Neural progenitor cell (in vitro differentiated cells): ENCODE data around the gene SERPINH1. TPM values are rescaled to one million over a fixed set of nuclear protein-coding genes. Genes with fewer than 3 reads are reported as not detected.

Source experiments
- DNase-seq: peaks from one replicate; pipeline ENCODE4 v3.0.0-alpha.2; 2016; ENCODE audit warnings: low spot score
- H2AFZ ChIP-seq: fragments of 200-600 bp; sonication (generic); replicated peaks from 2 replicates; pipeline ENCODE4 v1.6.1; 2016; ENCODE audit warnings: antibody characterized with exemption
- H3F3A ChIP-seq: fragments of 200-600 bp; sonication (generic); 2 replicates; pipeline ENCODE4 v1.6.1; 2016; ENCODE audit warnings: antibody characterized with exemption, low read depth
- H3K27ac ChIP-seq: fragments of 200-600 bp; sonication (generic); 2 replicates; pipeline ENCODE4 v1.5.1; 2016; ENCODE audit warnings: mild to moderate bottlenecking
- H3K27me3 ChIP-seq: fragments of 200-600 bp; sonication (generic); 2 replicates; pipeline ENCODE4 v1.6.1; 2016; ENCODE audit warnings: mild to moderate bottlenecking, moderate library complexity
- H3K36me3 ChIP-seq: fragments of 200-600 bp; sonication (generic); 2 replicates; pipeline ENCODE4 v1.5.1; 2016
- H3K4me1 ChIP-seq: fragments of 200-600 bp; sonication (generic); 2 replicates; pipeline ENCODE4 v1.6.1; 2016; ENCODE audit warnings: mixed run types
- H3K4me2 ChIP-seq: fragments of 200-600 bp; sonication (generic); 2 replicates; pipeline ENCODE4 v1.6.1; 2016
- H3K4me3 ChIP-seq: fragments of 200-600 bp; sonication (generic); 2 replicates; pipeline ENCODE4 v1.5.1; 2016
- H3K79me2 ChIP-seq: fragments of 200-600 bp; sonication (generic); 2 replicates; pipeline ENCODE4 v1.6.1; 2016; ENCODE audit warnings: low read depth
- H3K9ac ChIP-seq: fragments of 200-600 bp; sonication (generic); 2 replicates; pipeline ENCODE4 v1.6.1; 2016
- H3K9me3 ChIP-seq: fragments of 200-600 bp; sonication (generic); 2 replicates; pipeline ENCODE4 v1.5.1; 2016; ENCODE audit warnings: low read depth
- H4K20me1 ChIP-seq: fragments of 200-600 bp; sonication (generic); 2 replicates; pipeline ENCODE4 v1.6.1; 2016; ENCODE audit warnings: low read depth
- H3K27ac Mint-ChIP-seq: 3 replicates; pipeline ENCODE4 v1.8.0; 2021; ENCODE audit warnings: mixed read lengths
- H3K27me3 Mint-ChIP-seq: 2 replicates; pipeline ENCODE4 v1.8.0; 2022; ENCODE audit warnings: low read depth, mild to moderate bottlenecking, inconsistent platforms, moderate library complexity, mixed read lengths; ENCODE audit not compliant: insufficient read depth
- H3K36me3 Mint-ChIP-seq: 3 replicates; pipeline ENCODE4 v1.8.0; 2021; ENCODE audit warnings: mixed read lengths
- H3K4me1 Mint-ChIP-seq: 3 replicates; pipeline ENCODE4 v1.8.0; 2021; ENCODE audit warnings: mixed read lengths
- H3K4me3 Mint-ChIP-seq: 3 replicates; pipeline ENCODE4 v1.8.0; 2021; ENCODE audit warnings: mild to moderate bottlenecking, moderate library complexity, mixed read lengths
- H3K9me3 Mint-ChIP-seq: 3 replicates; pipeline ENCODE4 v1.8.0; 2020; ENCODE audit warnings: mixed read lengths
- EZH2 ChIP-seq: fragments of 200-600 bp; sonication (generic); IDR thresholded peaks from 2 replicates; pipeline ENCODE4 v1.6.1; 2017; ENCODE audit warnings: antibody characterized with exemption, mild to moderate bottlenecking, moderate library complexity
- EZH2phosphoT487 ChIP-seq: fragments of 200-600 bp; sonication (generic); IDR thresholded peaks from 2 replicates; pipeline ENCODE4 v1.6.1; 2017; ENCODE audit warnings: antibody characterized with exemption
- total RNA-seq: library from RNA; depleted of rRNA; stranded (reverse); fragments of >200 nt; gene quantifications from 2 replicates; pipeline ENCODE4 v1.2.3, GENCODE V29; 2015; ENCODE audit warnings: low replicate concordance
- TF ChIP-seq, protein P1 (sequence below): fragments of 200-600 bp; sonication (generic); IDR thresholded peaks from 2 replicates; pipeline ENCODE4 v1.5.1; 2017; ENCODE audit warnings: antibody characterized with exemption, mild to moderate bottlenecking

The SERPINH1 gene
- total RNA-seq, 1 donor from 2014 or later = 219 TPM

GRCh38 chr11:75591371-75591770 is 29.3 kb downstream of the SERPINH1 start:
- Histone ChIP-seq H3K27ac (no peak overlapping the region), H3K27me3 (no peaks in the 10 kb centered on the region), H3K4me2 (no peak overlapping the region), H3K79me2 (no peaks in the 10 kb centered on the region), H2AFZ (no peak overlapping the region), H3K4me1 (no peaks in the 10 kb centered on the region), H3K36me3 (no peaks in the 10 kb centered on the region), H3F3A (no peaks in the 10 kb centered on the region), H3K4me3 (no peak overlapping the region), H4K20me1 (no peaks in the 10 kb centered on the region), H3K9ac (no peak overlapping the region), H3K9me3 (no peaks in the 10 kb centered on the region)
- no peak overlapping the region for H3K4me3 Mint-ChIP-seq
- TF ChIP-seq EZH2phosphoT487 = no peak
- TF ChIP-seq, protein P1, sequence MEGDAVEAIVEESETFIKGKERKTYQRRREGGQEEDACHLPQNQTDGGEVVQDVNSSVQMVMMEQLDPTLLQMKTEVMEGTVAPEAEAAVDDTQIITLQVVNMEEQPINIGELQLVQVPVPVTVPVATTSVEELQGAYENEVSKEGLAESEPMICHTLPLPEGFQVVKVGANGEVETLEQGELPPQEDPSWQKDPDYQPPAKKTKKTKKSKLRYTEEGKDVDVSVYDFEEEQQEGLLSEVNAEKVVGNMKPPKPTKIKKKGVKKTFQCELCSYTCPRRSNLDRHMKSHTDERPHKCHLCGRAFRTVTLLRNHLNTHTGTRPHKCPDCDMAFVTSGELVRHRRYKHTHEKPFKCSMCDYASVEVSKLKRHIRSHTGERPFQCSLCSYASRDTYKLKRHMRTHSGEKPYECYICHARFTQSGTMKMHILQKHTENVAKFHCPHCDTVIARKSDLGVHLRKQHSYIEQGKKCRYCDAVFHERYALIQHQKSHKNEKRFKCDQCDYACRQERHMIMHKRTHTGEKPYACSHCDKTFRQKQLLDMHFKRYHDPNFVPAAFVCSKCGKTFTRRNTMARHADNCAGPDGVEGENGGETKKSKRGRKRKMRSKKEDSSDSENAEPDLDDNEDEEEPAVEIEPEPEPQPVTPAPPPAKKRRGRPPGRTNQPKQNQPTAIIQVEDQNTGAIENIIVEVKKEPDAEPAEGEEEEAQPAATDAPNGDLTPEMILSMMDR = no peak
- TF ChIP-seq EZH2 = no peak
- H3K36me3 Mint-ChIP-seq = peaks cover 8% of the 10 kb centered on the region
- peaks cover 4% of the 10 kb centered on the region for H3K27me3 Mint-ChIP-seq
- no peak for DNase-seq
- H3K9me3 Mint-ChIP-seq = no peaks in the 10 kb centered on the region
- H3K4me1 Mint-ChIP-seq = peaks cover 45% of the 10 kb centered on the region
- no peak overlapping the region for H3K27ac Mint-ChIP-seq

DNA sequence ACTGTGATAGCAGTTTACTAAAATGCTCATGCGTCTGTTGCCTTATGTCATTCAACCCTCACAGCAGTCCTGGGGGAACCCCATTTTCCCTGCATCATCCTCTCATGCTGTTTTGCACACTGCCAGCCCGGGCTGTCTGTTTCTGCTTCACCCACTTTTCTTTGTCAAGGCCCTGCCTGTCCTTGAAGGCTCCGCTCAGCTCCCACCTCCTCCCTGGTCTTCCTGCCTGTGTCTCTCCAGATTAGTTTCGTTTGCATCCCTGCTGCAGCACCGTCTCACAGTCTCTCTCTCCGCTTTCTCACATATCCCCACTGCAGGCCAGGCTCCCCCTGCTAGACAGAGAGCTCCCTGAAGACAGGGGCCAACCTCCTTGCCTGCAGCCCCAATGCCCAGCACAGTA is 29.9 kb downstream of the SERPINH1 start:
- TF ChIP-seq, protein P1 = no peak
- no peak for TF ChIP-seq EZH2
- TF ChIP-seq EZH2phosphoT487 = no peak
- no peaks in the 10 kb centered on the region for H3F3A ChIP-seq
- no peak for DNase-seq
- no peaks in the 10 kb centered on the region for H3K9me3 ChIP-seq
- H3K9ac ChIP-seq = no peak overlapping the region
- H3K36me3 ChIP-seq = no peaks in the 10 kb centered on the region
- no peaks in the 10 kb centered on the region for H3K27me3 ChIP-seq
- Mint-ChIP-seq H3K4me3 (no peak overlapping the region), H3K36me3 (peaks cover 4% of the 10 kb centered on the region), H3K4me1 (peaks cover 47% of the 10 kb centered on the region), H3K27me3 (peaks cover 2% of the 10 kb centered on the region), H3K9me3 (no peaks in the 10 kb centered on the region), H3K27ac (no peak overlapping the region)
- no peak overlapping the region for H3K4me3 ChIP-seq
- no peak overlapping the region for H2AFZ ChIP-seq
- H3K4me2 ChIP-seq = no peak overlapping the region
- no peaks in the 10 kb centered on the region for H3K79me2 ChIP-seq
- no peaks in the 10 kb centered on the region for H4K20me1 ChIP-seq
- no peak overlapping the region for H3K27ac ChIP-seq
- H3K4me1 ChIP-seq = no peaks in the 10 kb centered on the region

DNA sequence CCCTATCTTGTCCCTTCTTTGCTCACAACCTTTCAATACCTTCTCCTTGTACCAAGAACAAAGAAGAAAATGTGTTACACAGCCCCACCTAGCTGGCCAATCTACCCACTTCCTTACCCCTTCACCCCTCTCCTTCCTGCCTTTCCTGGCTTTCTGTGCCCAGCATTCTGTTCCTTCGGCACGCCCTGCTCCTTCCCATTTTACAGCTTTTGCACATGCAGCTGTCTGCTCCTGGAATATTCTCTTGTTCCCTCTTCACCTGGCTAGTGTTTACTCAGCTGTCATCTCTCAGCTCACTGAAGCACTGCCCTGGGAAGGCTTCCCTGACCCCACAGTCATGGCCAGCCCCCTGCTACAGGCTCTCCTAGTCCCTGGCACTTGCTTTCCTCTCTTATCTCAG is 30.7 kb downstream of the SERPINH1 start:
- Histone ChIP-seq H3K9me3 (no peaks in the 10 kb centered on the region), H3K9ac (no peak overlapping the region), H3K27ac (no peak overlapping the region), H3K36me3 (no peaks in the 10 kb centered on the region), H2AFZ (no peak overlapping the region), H3K4me2 (no peak overlapping the region), H3F3A (no peaks in the 10 kb centered on the region), H4K20me1 (no peaks in the 10 kb centered on the region), H3K4me3 (no peak overlapping the region), H3K79me2 (no peaks in the 10 kb centered on the region), H3K27me3 (no peaks in the 10 kb centered on the region), H3K4me1 (no peaks in the 10 kb centered on the region)
- Mint-ChIP-seq H3K27me3 (peaks cover 2% of the 10 kb centered on the region), H3K4me1 (peaks cover 55% of the 10 kb centered on the region), H3K27ac (peak overlapping the region; percentile 11), H3K4me3 (no peak overlapping the region), H3K36me3 (peaks cover 4% of the 10 kb centered on the region), H3K9me3 (no peaks in the 10 kb centered on the region)
- DNase-seq = no peak
- TF ChIP-seq EZH2phosphoT487 (no peak), EZH2 (no peak)
- TF ChIP-seq, protein P1 = no peak
